GM12891 (cell line): Measurements from ENCODE around the gene CCDC136.

Source experiments
- PAX5 ChIP-seq: IDR thresholded peaks from 2 replicates; pipeline ENCODE4 v1.6.1; 2011; ENCODE audit warnings: low read length, moderate library complexity, mild to moderate bottlenecking; ENCODE audit not compliant: insufficient read depth, severe bottlenecking
- POLR2A ChIP-seq: IDR thresholded peaks from 2 replicates; pipeline ENCODE4 v1.6.1; 2011; ENCODE audit warnings: low read depth, low read length, control low read depth
- POLR2AphosphoS5 ChIP-seq: IDR thresholded peaks from 2 replicates; pipeline ENCODE4 v1.6.1; 2011; ENCODE audit warnings: low read depth, low read length, control low read depth
- TAF1 ChIP-seq: IDR thresholded peaks from 2 replicates; pipeline ENCODE4 v1.6.1; 2011; ENCODE audit warnings: low read depth, low read length, control low read depth

DNA sequence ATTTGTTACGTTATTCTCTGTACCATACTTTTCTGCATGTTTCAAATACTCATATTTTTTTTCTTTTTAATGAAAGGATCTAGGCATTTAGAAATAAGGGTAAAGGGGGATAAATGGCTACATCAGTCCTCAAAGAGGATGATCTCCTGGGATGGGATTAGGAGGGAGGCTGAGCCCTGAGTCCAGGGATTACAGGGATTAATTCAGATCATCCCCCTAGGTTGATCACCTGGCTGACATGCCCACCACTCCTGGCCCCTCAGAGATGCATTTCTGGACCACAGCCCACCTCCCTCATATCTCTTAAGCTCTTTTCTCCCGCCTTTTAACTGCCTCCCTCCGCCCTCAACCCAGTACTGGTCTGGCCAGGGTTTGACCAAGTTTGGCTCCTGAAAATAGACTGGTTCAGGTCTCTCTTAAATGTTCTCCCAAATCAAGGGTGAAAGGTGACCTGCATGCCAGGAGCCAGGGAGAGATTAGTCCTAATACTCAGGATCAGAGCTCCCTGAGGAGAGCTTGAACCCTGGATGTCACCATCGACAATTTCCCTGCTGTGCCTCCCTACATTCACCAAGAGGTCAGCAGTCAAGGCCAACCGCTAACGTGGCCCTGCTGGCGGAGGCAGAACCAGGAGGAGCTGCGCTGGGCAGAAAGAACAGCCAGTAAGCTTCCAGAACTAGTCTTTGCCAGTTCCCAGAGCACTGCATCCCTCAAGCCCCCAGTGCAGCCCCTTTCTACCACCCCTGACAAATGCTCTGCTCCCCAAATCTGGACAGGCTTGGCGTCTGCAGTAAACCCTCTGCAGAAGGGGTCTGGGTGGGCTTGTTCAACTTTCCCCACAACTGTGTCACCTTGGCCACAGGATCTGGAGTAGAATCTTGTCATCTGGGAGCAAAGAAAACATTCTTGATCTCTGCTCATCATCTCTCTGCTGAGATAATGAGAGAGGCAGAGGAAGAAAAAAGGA is 3.0 kb upstream of the CCDC136 start:
- TF ChIP-seq POLR2A (no peak), PAX5 (no peak), TAF1 (no peak), POLR2AphosphoS5 (no peak)
